Activated CD4-positive, alpha-beta T cell treated with anti-CD3 and anti-CD28 coated beads, Interleukin-2, Interleukin-6, amounts not matched to agents 100 ng/mL and 50 ng/mL, durations not matched to agents 16 hours and 8 hours (primary cell): ENCODE data around the gene FRMD7.

Experiments used
- DNase-seq: peaks from one replicate; pipeline ENCODE4 v3.0.0-alpha.2; 2020

FRMD7 gene

GRCh38 chrX:132030264-132030663, 97.6 kb downstream of the FRMD7 start:
- no peak for DNase-seq
